HepG2 (cell line): ENCODE results near the gene EFS. TPM values are rescaled to one million over a fixed set of nuclear protein-coding genes. Genes with fewer than 3 reads are reported as not detected.

Experiments used
- ATAD3A ChIP-seq: sonication (generic); formaldehyde crosslinking; IDR thresholded peaks from 2 replicates; pipeline ENCODE4 v1.4.0; 2020; ENCODE audit warnings: missing genetic modification reagents
- CENPBD1 ChIP-seq: sonication (generic); formaldehyde crosslinking; IDR thresholded peaks from 2 replicates; pipeline ENCODE4 v1.8.0; 2022; ENCODE audit warnings: missing genetic modification reagents, low read depth, mild to moderate bottlenecking, borderline replicate concordance
- FOSL1 ChIP-seq: sonication (generic); formaldehyde crosslinking; IDR thresholded peaks from 2 replicates; pipeline ENCODE4 v1.9.0; 2021; ENCODE audit warnings: missing genetic modification reagents, borderline replicate concordance
- GATAD1 ChIP-seq: IDR thresholded peaks from 2 replicates; pipeline ENCODE4 v1.6.1; 2016; ENCODE audit warnings: missing genetic modification reagents, missing compliant biosample characterization
- HNF4A ChIP-seq: sonication (generic); formaldehyde crosslinking; IDR thresholded peaks from 2 replicates; pipeline ENCODE4 v1.4.0; 2020; ENCODE audit warnings: missing genetic modification reagents
- KLF13 ChIP-seq: sonication (generic); formaldehyde crosslinking; IDR thresholded peaks from 2 replicates; pipeline ENCODE4 v1.4.0; 2020; ENCODE audit warnings: mild to moderate bottlenecking, missing genetic modification reagents
- MBD4 ChIP-seq: IDR thresholded peaks from 2 replicates; pipeline ENCODE4 v1.6.1; 2012; ENCODE audit warnings: low read length, inconsistent platforms, borderline replicate concordance
- MXD3 ChIP-seq: IDR thresholded peaks from 2 replicates; pipeline ENCODE4 v1.6.1; 2016; ENCODE audit warnings: mild to moderate bottlenecking, missing biosample characterization, missing genetic modification reagents
- NR3C1 ChIP-seq: sonication (generic); formaldehyde crosslinking; IDR thresholded peaks from 2 replicates; pipeline ENCODE4 v1.4.0; 2020; ENCODE audit warnings: missing genetic modification reagents
- PHF8 ChIP-seq: sonication (generic); formaldehyde crosslinking; IDR thresholded peaks from 2 replicates; pipeline ENCODE4 v1.5.0; 2020; ENCODE audit warnings: missing genetic modification reagents
- RBFOX2 ChIP-seq: fragments of 200-400 bp; formaldehyde crosslinking; IDR thresholded peaks from 2 replicates; pipeline ENCODE4 v1.6.1; 2017; ENCODE audit warnings: low read depth, mild to moderate bottlenecking, low read length
- RCOR2 ChIP-seq: IDR thresholded peaks from 2 replicates; pipeline ENCODE4 v1.6.1; 2016; ENCODE audit warnings: missing biosample characterization, missing genetic modification reagents
- REXO4 ChIP-seq: sonication (generic); formaldehyde crosslinking; IDR thresholded peaks from 2 replicates; pipeline ENCODE4 v1.8.0; 2022; ENCODE audit warnings: missing genetic modification reagents, mild to moderate bottlenecking, borderline replicate concordance
- SALL2 ChIP-seq: sonication (generic); formaldehyde crosslinking; IDR thresholded peaks from 2 replicates; pipeline ENCODE4 v1.8.1; 2023; ENCODE audit warnings: mild to moderate bottlenecking, missing genetic modification reagents, inconsistent platforms
- SP5 ChIP-seq: IDR thresholded peaks from 2 replicates; pipeline ENCODE4 v1.6.1; 2016; ENCODE audit warnings: low read depth, borderline replicate concordance
- ZBTB25 ChIP-seq: IDR thresholded peaks from 2 replicates; pipeline ENCODE4 v1.6.1; 2018; ENCODE audit warnings: missing genetic modification reagents
- ZHX1 ChIP-seq: sonication (generic); formaldehyde crosslinking; IDR thresholded peaks from 2 replicates; pipeline ENCODE4 v1.8.1; 2022; ENCODE audit warnings: low read depth, mild to moderate bottlenecking, missing genetic modification reagents
- ZNF274 ChIP-seq: sonication (generic); formaldehyde crosslinking; IDR thresholded peaks from 2 replicates; pipeline ENCODE4 v1.5.1; 2020; ENCODE audit warnings: mild to moderate bottlenecking, missing genetic modification reagents
- ZNF503 ChIP-seq: sonication (generic); formaldehyde crosslinking; IDR thresholded peaks from 2 replicates; pipeline ENCODE4 v1.4.0; 2020; ENCODE audit warnings: missing genetic modification reagents
- ZNF510 ChIP-seq: sonication (generic); formaldehyde crosslinking; IDR thresholded peaks from 2 replicates; pipeline ENCODE4 v1.4.0; 2020; ENCODE audit warnings: low read depth, mild to moderate bottlenecking, missing genetic modification reagents
- ZNF615 ChIP-seq: sonication (generic); formaldehyde crosslinking; IDR thresholded peaks from 2 replicates; pipeline ENCODE4 v1.5.0; 2020; ENCODE audit warnings: mild to moderate bottlenecking, missing genetic modification reagents, borderline replicate concordance
- ZNF616 ChIP-seq: sonication (generic); formaldehyde crosslinking; IDR thresholded peaks from 2 replicates; pipeline ENCODE4 v1.5.0; 2020; ENCODE audit warnings: low read depth, mild to moderate bottlenecking, missing genetic modification reagents
- ZNF883 ChIP-seq: sonication (generic); formaldehyde crosslinking; IDR thresholded peaks from 2 replicates; pipeline ENCODE4 v1.5.1; 2020; ENCODE audit warnings: mild to moderate bottlenecking, missing genetic modification reagents; ENCODE audit errors: not compliant biosample characterization
- polyA plus RNA-seq, 8 experiments: library from polyadenylated mRNA; depleted of rRNA in 3 of 8; stranded (reverse) in 7 of 8; unstranded in 1 of 8; fragments of >200 nt; fragmentation: Illumina TruSeq in 4 of 8; extraction: Trizol in 4 of 8; gene quantifications; 2 replicates each; pipeline versions ENCODE4 v1.2.1 to v1.2.3, GENCODE V29; 2011 to 2016; ENCODE audit warnings: low read depth in 4 of 8, missing spikeins in 1 of 8, mixed read lengths in 1 of 8; ENCODE audit not compliant: insufficient read depth in 1 of 8
- total RNA-seq, 5 experiments: library from RNA; depleted of rRNA; stranded (reverse); fragments of >200 nt; fragmentation: Illumina TruSeq; extraction: Trizol; gene quantifications; 2 replicates each; pipeline ENCODE4 v1.2.3, GENCODE V29; 2016; ENCODE audit warnings: low read depth in 1 of 5

EFS gene
- total and polyA plus RNA-seq, 2 of the 13 experiments (the other 11 are each of a cell fraction or from before 2014, with no cell fraction given) = not detected

- TF ChIP-seq ZNF503 (CRISPR knock-in tag) (peak; percentile 69; the same call in 1 of the 2 replicates), PHF8 (CRISPR knock-in tag) (peak; percentile 84), REXO4 (CRISPR knock-in tag) (no peak; the same call in none of the 2 replicates), RCOR2 (CRISPR knock-in tag) (no peak), ATAD3A (CRISPR knock-in tag) (peak; percentile 79; the same call in 1 of the 2 replicates), ZNF883 (CRISPR knock-in tag) (peak; percentile 93), ZBTB25 (CRISPR knock-in tag) (peak; percentile 70), ZNF510 (no peak; the same call in 1 of the 2 replicates), HNF4A (peak; percentile 80), GATAD1 (CRISPR knock-in tag) (0 out of 2 replicates have a peak, but pooled peaks have one; percentile 35), ZHX1 (CRISPR knock-in tag) (0 out of 2 replicates have a peak, but pooled peaks have one; percentile 25), CENPBD1 (CRISPR knock-in tag) (no peak), SP5 (no peak; the same call in none of the 2 replicates), ZNF615 (CRISPR knock-in tag) (peak; percentile 32; the same call in 1 of the 2 replicates), SALL2 (CRISPR knock-in tag) (no peak), FOSL1 (CRISPR knock-in tag) (no peak), MBD4 (no peak), NR3C1 (0 out of 2 replicates have a peak, but pooled peaks have one; percentile 81), ZNF274 (CRISPR knock-in tag) (no peak; the same call in 1 of the 2 replicates), ZNF616 (0 out of 2 replicates have a peak, but pooled peaks have one; percentile 45), MXD3 (CRISPR knock-in tag) (peak; percentile 73), RBFOX2 (peak; percentile 95), KLF13 (CRISPR knock-in tag) (no peak)
Observed at GRCh38 chr14:23321572-23322547, 43.1 kb downstream of the EFS start (continued).
